GM11168 (cell line): Measurements from ENCODE around the gene BCL7B.
"Not testable (repeated sequence)": the region's sequence is repeated elsewhere in the genome, so short reads cannot be mapped to it uniquely, and the experiment has no call there.

Experiments used
- in situ Hi-C: fragments of 300-500 bp; cut with MboI; formaldehyde crosslinking; loops from one replicate; pipeline ENCODE4 v1.12.0; 2022; ENCODE audit warnings: low sequenced_read_pairs; ENCODE audit not compliant: unreplicated experiment

Gene BCL7B

GRCh38 chr7:73573791-73574190 is 16.3 kb upstream of the BCL7B start:
- in situ Hi-C loops = no loop called here

GRCh38 chr7:73573276-73573675 is 15.8 kb upstream of the BCL7B start:
- in situ Hi-C loops = no loop called here

GRCh38 chr7:73572767-73573186 is 15.3 kb upstream of the BCL7B start:
- in situ Hi-C loops = no loop called here

- in situ Hi-C loops = no loop called here
These were observed 13.5 kb upstream of the BCL7B start for GRCh38 chr7:73570977-73571376.

GRCh38 chr7:73570521-73570920 is 13.0 kb upstream of the BCL7B start:
- in situ Hi-C loops = no loop called here

GRCh38 chr7:73569042-73569608 is 11.6 kb upstream of the BCL7B start:
- in situ Hi-C loops = no loop called here

- in situ Hi-C loops = no loop called here
These were observed 10.6 kb upstream of the BCL7B start for GRCh38 chr7:73567846-73568685.

- in situ Hi-C loops = no loop called here
These were observed 9.7 kb upstream of the BCL7B start for GRCh38 chr7:73567140-73567539.

- in situ Hi-C loops = not testable (repeated sequence)
These were observed 8.9 kb upstream of the BCL7B start for GRCh38 chr7:73566431-73566830.

GRCh38 chr7:73565675-73566340 is 8.3 kb upstream of the BCL7B start:
- in situ Hi-C loops = no loop called here

GRCh38 chr7:73560109-73560835 is 2.8 kb upstream of the BCL7B start:
- in situ Hi-C loops = no loop called here

GRCh38 chr7:73557108-73557396 is 438 bp downstream of the BCL7B start:
- in situ Hi-C loops = no loop called here

- in situ Hi-C loops = no loop called here
These were observed 1.0 kb downstream of the BCL7B start for GRCh38 chr7:73556208-73557107.

GRCh38 chr7:73555411-73555982 is 2.0 kb downstream of the BCL7B start:
- in situ Hi-C loops = no loop called here

- in situ Hi-C loops = not testable (repeated sequence)
These were observed 7.4 kb downstream of the BCL7B start for GRCh38 chr7:73550093-73550492.

GRCh38 chr7:73549176-73549575 is 8.3 kb downstream of the BCL7B start:
- in situ Hi-C loops = no loop called here

GRCh38 chr7:73547841-73548240 is 9.6 kb downstream of the BCL7B start:
- in situ Hi-C loops = no loop called here

- in situ Hi-C loops = no loop called here
These were observed 12.8 kb downstream of the BCL7B start for GRCh38 chr7:73544678-73545077.

GRCh38 chr7:73541722-73542121 is 15.8 kb downstream of the BCL7B start:
- in situ Hi-C loops = no loop called here

- in situ Hi-C loops = no loop called here
These were observed 17.8 kb downstream of the BCL7B start for GRCh38 chr7:73539709-73540108.
